Medulla oblongata (tissue), 1 donor: ENCODE measurements around the gene LGSN.
"Not testable (repeated sequence)": the region's sequence is repeated elsewhere in the genome, so short reads cannot be mapped to it uniquely, and the experiment has no call there.

ENCODE experiments used
- DNase-seq: peaks from one replicate; pipeline ENCODE4 v3.0.0-alpha.2; 2015; ENCODE audit errors: extremely low spot score

LGSN gene, protein sequence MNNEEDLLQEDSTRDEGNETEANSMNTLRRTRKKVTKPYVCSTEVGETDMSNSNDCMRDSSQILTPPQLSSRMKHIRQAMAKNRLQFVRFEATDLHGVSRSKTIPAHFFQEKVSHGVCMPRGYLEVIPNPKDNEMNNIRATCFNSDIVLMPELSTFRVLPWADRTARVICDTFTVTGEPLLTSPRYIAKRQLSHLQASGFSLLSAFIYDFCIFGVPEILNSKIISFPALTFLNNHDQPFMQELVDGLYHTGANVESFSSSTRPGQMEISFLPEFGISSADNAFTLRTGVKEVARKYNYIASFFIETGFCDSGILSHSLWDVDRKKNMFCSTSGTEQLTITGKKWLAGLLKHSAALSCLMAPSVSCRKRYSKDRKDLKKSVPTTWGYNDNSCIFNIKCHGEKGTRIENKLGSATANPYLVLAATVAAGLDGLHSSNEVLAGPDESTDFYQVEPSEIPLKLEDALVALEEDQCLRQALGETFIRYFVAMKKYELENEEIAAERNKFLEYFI

DNA sequence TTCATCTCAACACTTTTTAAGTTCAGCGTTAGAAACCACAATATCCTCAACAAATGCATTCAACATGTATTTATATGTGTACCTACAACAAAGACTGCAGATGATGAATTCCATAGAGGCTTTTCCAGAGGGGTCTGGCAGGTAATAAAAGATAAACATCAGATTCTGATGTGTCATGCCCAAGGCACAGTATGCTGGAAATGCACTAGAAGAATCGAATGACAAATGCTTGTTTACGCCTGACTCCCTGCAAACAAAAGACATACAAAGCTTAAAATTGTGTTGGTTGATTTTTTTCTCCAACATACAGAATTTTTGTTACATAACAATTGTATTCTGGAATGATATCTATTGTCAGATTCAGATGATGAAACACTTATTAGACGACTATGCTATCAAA is at the start of gene LGSN:
Gene LGSN (minus strand): TSS at position 45 of the 400 bp plus-strand sequence. CDS start 40 bp downstream, at position 5.
- DNase-seq, result no peak

DNA sequence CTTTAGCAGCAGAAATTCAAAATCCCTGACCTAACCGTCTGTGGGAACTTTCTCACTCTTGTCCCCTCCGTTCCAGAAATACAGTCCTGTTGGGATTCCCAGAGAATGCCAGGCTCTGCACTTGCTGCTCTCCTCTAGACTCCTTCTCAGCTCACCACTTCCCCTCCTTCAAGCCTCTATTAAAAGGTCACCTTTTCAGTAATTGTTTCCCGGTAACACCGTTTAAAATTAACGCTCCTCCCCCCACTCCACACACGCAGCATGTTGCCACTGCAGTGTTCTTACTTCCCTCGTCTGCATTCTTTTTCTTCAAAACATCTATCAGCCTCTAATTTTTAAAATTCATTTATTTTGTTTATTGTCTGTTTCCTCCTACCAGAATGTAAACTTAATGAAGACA is 48.6 kb upstream of the LGSN start:
- no peak for DNase-seq

DNA sequence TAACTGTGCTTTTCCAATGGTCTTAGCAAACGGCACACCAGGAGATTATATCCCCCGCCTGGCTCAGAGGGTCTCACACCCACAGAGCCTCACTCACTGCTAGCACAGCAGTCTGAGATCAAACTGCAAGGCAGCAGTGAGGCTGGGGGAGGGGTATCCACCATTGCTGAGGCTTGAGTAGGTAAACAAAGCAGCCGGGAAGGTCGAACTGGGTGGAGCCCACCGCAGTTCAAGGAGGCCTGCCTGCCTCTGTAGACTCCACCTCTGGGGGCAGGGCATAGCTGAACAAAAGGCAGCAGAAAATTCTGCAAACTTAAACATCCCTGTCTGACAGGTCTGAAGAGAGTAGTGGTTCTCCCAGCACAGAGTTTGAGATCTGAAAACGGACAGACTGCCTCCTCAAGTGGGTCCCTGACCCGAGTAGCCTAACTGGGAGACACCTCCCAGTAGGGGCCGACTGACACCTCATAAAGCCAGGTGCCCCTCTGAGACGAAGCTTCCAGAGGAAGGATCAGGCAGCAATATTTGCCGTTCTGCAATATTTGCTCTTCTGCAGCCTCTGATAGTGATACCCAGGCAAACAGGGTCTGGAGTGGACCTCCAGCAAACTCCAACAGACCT is 42.8 kb upstream of the LGSN start:
- DNase-seq, result not testable (repeated sequence)

DNA sequence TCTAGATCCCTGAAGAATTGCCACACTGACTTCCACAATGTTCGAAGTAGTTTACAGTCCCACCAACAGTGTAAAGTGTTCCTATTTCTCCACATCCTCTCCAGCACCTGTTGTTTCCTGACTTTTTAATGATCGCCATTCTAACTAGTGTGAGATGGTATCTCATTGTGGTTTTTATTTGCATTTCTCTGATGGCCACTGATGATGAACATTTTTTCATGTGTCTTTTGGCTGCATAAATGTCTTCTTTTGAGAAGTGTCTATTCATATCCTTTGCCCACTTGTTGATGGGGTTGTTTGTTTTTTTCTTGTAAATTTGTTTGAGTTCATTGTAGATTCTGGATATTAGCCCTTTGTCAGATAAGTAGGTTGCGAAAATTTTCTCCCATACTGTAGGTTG is 37.6 kb upstream of the LGSN start:
- DNase-seq, result not testable (repeated sequence)

DNA sequence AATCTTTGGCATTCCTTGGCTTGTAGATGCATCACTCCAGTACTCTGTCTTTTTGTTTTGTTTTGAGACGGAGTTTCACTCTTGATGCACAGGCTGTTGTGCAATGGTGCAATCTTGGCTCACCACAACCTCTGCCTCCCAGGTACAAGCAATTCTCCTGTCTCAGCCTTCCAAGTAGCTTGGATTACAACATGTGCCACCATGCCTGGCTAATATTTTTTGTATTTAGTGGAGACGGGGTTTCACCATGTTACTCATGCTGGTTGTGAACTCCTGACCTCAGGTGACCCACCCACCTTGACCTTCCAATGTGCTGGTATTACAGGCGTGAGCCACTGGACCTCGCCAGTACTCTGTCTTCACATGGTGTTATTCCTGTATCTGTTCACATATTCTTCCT is 35.8 kb upstream of the LGSN start:
- no peak for DNase-seq

DNA sequence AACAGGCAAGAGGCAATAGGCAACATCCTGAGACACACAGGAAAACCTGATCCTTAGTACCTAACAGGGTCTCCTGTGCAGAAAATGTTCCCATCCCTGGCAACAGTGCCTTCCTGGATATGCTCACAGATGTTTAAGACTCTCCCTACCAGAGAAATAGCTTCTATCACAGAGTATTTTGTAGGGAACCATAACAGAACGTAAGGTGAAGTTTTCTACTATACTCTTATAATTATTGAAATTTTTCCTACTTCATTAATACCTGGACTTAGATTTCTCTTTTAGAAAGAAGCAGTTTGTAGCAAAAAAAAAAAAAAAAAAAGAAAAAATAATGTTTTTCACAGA is 33.5 kb upstream of the LGSN start:
- no peak for DNase-seq

DNA sequence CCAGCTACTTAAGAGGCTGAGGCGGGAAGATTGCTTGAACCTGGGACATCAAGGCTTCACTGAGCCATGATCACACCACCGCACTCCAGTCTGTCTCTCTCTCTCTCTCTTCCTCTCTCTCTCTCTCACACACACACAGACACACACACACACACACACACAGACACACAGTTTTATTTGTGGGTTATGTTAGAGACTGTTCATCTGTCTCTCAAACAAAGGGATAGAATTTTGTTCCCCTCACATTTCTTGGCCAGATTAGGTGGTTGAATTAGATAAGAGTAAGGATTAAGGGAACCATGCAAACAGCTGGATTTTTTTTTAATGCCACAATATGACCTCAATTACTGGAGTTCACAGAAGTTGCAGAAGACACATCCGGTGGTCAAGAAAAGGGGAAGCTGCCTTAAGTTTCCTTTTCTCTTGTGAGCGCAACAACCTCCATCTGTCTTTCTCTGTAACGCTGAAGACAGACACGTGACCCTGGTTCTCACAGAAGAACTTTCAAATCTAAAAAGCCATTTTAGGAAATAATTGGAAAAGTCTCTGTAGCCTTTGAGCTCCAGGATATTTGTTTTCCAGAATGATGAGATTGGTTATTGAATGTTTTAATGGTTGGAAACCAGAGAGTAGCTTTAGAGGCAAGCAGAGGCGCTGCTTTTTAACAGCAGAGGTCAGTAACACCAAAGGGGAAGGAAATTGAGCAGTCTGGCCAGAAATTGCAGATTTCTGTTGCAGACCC is 32.9 kb upstream of the LGSN start:
- peak; percentile 81 for DNase-seq

DNA sequence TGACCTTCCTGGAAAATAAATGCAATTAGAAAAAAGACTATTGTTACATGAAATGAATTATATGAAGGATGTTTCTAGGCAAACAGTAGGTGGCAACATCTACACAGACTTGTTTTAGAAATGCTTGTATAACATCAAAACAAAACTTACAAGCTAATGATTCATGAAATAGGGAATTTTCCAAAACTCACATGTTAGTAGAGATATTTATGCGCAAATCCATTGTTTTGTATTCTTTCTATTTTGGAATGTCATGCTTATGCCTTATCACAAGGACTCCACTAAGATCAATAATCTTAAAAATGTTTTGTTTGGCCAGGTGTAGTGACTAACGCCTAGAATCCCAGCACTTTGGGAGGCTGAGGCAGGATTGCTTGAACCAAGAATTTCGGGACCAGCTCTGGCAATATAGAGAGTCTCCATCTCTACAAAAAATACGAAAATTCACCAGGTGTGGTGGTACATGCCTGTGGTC is 32.3 kb upstream of the LGSN start:
- DNase-seq, result peak; percentile 59

DNA sequence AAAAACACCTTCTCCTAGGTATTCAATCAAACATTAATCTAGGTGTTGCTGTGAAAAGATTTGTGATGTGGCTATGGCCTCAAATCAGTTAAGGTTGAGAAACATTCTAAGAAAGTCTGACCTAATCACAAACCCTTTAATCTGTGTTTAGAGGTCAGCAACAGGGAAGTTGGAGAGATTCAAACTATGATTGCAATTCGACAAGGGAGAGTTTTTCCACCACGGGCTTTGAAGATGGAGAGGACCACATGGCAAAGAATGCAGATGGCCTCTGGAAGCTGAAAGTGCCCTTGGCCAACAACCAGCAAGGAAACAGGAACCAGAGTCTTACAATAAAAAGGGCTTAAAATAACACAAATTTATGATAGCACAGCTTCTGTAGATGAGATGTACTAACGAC is 29.6 kb upstream of the LGSN start:
- no peak for DNase-seq

DNA sequence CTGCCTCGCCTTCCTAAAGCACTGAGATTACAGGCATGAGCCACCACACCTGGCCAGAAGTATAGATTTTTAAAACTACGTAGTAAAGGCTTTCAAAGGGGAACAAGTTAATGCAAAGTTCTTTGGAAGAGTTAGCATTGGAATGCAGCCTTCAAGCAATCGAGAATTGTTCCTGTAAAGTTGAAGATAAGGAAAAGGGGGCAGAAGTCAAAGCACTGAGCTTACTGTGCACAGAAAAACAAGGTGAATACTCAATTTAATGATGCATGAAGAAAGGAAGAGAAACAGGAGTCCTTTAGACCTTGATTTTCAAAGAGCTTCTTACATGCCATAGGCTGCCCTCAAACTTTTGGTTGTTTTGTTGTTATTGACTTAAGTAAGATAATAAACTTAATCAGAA is 29.1 kb upstream of the LGSN start:
- DNase-seq, result no peak

DNA sequence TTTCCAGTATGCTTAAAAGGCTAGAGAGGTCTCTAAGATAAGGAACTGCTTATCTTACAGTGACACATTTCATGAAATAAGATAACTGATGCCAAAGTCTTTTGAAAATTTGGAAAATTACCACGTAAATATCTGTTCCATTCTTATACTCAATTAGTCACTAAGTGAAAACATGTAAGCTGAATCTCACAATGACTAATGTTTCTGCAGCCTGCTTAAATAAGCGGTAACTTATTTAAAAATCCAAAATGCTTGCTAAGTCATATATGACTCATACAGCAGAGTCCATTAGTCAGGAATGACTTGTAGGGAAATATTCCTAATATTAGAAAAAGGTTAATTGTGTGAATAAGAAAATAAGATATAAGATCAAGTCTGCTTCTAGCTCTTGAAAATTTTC is 27.8 kb upstream of the LGSN start:
- no peak for DNase-seq

DNA sequence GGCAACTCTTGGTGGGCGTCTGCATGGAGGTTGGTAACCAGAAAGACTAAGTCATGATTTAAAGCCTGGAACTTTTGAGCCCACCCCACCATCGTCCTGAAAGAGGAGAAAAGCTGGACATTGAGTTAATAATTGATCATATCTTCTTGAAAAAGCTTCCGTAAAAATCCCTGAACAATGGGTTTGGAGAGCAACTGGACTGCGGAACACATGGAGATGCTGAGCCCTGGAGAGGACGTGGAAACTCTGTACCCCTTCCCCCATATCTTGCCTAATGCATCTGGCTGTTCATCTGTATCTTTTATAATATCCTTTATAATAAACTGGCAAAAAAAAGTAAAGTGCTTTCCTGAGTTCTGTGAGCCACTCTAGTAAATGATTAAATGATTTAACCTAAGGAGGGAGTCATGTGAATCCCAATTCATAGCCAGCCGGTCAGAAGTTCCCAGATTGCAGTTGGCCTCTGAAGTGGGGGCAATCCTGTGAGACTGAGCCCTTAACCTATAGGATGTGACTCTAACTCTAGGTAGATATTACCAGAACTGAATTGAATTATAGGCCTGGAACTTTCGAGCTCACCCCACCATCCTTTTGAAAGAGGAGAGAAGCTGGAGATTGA is 26.5 kb upstream of the LGSN start:
- DNase-seq, result no peak

DNA sequence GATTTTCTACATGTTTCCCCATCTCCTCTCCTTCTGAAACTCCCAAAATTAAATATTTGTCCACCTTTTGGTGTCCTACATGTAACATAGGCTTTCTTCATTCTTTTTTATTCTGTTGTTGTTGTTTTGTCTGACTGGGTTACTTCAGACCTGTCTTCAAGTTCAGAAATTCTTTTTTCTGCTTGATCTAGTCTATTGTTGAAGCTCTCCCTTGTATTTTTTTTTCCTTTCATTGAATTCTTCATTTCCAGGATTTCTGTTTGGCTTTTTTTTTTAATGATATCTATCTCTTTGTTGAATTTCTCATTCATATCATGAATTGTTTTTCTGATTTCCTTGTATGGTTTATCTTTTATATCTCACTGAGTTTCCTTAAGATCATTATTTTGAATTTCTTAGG is 20.6 kb upstream of the LGSN start:
- no peak for DNase-seq

DNA sequence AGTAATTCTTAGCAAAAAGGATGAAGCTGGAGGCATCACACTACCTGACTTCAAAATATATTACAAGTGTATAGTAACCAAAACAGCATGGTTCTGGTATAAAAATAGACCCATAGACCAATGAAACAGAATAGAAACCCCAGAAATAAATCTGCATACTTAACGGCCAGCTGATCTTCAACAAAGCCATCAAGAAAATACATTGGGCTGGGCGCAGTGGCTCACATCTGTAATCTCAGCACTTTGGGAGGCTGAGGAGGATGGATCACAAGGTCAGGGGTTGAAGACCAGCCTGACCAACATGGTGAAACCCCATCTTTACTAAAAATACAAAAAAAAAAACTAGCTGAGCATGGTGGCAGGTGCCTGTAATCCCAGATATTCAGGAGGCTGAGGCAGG is 14.9 kb upstream of the LGSN start:
- not testable (repeated sequence) for DNase-seq

DNA sequence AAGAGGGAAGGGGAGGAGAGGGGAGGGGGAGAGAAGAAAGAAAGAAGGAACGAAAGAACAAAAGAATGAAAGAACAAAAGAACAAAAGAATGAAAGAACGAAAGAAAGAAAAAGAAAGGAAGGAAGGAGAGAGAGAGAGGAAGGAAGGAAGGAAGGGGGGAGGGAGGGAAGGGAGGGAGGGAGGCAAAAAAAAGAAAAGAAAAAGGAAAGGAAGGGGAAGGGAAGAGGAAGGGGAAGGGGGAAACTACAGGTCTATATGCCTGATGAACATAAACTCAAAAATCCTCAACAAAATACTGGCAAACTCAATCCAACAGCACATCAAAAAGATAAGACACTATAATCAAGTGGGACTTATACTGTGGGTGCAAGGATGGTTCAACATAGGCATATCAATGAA is 13.7 kb upstream of the LGSN start:
- DNase-seq, result no peak

DNA sequence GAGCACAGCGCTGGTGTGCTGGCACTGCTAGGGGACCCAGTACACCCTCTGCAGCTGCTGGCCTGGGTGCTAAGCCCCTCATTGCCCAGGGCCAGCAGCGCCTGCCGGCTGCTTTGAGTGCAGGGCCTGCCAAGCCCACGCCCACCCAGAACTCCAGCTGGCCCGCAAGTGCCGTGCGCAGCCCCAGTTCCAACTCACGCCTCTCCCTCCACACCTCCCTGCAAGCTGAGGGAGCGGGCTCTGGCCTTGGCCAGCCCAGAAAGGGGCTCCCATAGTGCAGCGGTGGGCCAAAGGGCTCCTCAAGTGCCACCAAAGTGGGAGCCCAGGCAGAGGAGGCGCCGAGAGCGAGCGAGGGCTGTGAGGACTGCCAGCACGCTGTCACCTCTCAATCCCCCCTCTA is 6.8 kb upstream of the LGSN start:
- not testable (repeated sequence) for DNase-seq

DNA sequence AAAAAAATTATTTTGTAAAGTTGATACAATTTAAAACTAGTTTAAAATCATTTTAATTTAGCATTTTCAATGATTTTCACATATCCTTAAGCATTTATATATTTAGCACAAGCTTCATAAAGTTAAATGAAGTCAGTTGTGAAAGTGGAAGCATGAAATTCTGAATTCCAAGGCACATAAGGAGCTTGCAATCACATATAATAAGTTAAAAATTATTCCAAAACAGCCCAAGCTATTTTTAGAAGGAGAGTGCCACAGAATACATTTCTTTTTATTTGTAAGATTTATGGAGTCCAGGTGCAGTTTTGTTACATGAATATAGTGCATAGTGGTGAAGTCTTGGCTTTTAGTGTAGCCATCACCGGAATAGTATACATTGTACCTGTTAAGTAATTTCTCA is 3.2 kb upstream of the LGSN start:
- DNase-seq, result no peak

DNA sequence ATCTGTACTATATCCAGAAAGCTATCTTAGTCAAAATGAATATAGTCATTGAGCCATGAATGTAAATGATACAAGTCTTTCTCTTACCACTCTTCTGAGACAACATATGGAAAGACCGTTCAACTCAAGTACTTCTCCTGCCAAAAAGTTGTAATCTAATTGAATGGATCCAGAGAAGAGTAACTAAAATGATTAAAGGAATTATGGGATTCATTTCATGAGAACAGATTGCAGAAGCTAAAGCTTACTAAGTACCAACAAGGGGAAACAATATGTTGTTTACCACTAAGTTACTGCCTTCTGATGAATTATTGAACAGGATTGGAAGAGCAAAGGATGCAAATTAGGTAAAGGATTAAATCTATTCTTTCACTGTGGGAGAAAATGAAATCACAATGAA is 2.0 kb upstream of the LGSN start:
- no peak for DNase-seq

DNA sequence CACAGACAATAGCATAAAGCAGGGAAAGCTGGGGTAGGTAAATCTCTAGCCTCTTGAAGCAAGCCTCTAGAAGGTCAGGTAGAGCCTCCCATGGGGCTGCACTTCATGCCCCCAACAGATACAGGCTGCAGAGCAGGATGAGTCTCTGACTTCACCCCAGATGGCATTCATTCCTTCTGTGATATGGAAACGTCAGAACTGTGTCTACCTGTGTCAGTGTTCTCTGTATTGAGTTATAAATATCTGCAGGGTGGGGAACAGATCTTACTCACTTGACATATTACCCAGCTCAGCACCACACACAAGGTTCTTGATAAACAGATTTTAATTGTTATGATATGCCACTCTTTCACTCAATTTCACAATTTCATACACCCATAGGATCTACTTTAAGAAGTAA is 2.1 kb downstream of the LGSN start:
- no peak for DNase-seq

DNA sequence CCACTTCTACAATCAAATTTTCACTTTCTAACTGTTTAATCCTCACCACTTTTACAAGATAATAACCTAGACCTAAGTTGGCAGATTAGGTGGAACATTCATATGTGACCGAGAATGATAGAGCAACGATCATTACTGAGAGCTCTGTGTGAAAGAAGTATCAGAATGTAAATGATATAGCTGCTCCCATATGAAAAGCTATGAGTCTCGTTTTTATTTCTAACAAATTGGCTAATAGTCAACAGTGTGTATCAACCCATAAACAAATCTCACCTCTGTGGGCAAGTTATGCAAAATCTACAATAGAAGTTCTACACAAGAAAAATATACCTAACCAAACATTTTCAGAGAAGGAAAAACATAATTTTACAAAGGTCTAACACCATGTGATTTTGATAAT is 3.7 kb downstream of the LGSN start:
- no peak for DNase-seq

DNA sequence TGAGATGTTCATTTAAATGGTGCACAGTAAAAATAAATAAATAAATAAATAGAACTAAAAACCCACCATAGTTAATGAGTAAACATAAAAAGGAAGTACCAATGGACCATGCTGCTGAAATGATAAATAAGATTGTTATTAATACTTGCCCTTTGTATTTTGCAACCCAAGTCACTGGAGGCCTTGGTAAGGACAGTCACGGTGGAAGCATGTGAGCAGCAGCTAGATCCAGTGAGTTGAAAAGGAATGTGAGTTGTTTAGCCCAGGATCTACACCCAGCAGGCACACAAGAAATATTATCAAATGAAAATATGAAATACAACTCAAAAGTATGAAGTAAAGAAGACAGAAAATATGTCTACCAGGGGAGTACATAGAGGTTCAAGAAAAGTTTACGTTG is 6.7 kb downstream of the LGSN start:
- no peak for DNase-seq

DNA sequence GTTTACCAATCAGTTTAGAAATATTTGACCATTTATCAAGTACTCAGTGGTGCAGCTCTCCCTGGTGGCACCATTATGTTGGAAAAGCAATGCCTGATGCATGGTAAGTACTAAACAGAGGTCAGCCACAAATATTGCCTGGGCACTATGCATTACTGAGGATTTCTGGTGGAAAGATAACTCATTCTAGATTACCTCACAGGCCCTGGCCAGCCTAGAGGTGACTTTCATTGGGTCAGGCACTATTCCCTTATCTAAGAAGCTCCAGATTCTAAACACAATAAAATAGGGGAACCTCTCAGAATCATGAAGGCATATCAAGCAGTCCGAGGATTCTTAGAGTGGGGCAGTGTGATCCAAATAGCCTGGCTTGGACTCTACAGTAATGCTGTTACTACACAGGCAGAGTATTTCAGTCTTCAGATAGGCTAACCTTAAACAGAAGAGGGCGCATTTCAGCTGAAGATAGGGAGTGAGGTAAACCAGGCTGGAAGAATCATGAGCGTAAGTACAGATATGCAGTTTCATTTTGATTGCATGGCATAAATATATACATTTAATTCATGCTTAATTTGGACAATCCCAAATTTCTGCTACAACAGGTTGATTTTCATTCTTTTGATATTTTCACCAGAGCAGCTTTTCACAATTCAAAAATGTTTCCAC is 12.1 kb downstream of the LGSN start:
- DNase-seq, result peak; percentile 30
